T follicular helper cell (primary cell): Measurements from ENCODE around the gene CCL15.
"Not testable (repeated sequence)": the region's sequence is repeated elsewhere in the genome, so short reads cannot be mapped to it uniquely, and the experiment has no call there.

Experiments
- DNase-seq: peaks from one replicate; pipeline ENCODE4 v3.0.0-alpha.2; 2020; ENCODE audit warnings: low read depth
- total RNA-seq, 2 experiments: gene quantifications; one replicate each; lab custom pipeline; 2026; lab: John Stamatoyannopoulos, UW

CCL15 gene, protein sequence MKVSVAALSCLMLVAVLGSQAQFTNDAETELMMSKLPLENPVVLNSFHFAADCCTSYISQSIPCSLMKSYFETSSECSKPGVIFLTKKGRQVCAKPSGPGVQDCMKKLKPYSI
- total RNA-seq: 0 reads per million in 2 experiments

DNA sequence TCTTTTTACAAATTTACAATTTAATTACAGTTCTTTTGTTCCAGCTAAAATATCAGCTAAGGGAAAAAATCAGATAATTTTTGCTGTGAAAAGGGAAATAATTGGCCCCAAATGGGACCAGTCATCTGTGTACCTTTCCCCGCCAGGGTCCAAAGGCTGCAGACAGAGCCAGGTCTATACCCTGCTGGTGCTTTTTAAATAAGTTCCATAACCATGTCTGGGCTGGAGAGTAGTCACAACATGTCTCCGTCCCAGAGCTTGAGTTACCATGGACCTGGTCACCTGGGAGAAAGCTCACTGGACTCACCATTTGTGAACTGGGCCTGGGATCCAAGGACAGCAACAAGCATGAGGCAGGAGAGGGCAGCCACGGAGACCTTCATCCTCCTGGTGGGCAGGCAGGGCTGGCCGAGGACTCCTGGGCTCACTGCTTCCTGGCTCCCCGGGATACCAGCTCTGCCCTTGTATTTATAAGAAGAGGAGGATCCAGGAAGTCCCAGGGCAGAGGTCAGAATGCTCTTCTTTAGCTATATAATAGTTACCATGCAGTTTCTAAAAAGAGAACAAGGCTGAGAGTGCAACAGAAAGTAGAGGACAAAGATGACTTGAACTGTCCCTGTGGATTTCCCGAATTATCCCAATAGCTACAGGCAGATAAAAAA is at the start of gene CCL15:
Gene CCL15 (minus strand): TSS at position 444 of the 662 bp plus-strand sequence. CDS start 61 bp downstream, at position 383.
- no peak for DNase-seq

DNA sequence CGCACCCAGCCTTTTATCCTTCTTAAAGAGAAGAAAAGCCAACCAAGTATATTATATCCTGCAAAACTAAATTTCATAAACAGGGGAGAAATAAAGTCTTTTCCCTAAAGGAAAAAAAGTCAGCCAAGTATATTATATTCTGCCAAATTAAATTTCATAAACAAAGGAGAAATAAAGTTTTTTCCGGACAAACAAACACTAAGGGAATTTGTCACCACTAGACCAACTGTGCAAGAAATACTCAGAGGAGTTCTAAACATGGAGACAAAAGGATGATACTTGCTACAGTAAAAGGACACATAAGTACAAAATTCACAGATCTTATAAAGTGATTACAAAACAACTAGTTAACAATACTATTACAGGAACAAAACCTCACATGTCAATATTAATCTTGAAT is 48.3 kb upstream of the CCL15 start:
- no peak for DNase-seq

DNA sequence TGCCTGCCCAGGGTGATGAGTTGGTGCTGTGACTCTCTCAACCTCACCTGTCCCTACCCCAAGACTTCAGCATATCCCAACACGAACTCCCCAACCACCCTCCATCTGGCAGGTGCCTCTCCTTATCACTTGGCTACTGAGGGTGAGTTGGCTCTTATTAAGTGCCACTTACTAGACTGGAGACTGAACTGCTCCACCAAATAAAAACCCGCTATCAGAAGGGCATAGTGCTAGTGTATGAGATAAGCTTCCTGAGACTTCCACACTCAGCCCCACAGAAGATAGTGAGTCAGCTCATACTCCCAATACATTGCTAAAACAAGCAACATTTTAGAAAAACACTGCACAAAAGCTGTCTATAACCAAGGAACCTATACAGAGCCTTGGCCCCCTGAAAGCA is 46.7 kb upstream of the CCL15 start:
- DNase-seq: no peak

DNA sequence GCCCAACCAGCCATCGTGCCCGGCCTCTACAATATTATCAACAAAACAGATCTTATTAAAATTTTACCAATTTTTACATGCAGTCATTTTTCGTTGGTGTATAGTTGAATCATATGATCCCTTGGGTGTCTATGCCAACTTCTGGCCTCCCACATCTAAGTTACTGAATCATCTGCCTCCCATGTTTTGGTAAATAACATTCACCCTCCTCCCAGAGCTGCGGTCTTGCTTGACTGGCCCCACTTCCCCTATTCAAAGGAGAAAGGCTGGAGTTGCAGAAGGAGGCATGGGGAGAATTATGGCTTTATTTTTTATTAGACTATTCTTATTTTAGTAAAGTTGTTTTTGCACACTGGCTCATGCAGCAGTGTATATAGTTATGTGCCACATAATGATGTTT is 34.9 kb upstream of the CCL15 start:
- no peak for DNase-seq

DNA sequence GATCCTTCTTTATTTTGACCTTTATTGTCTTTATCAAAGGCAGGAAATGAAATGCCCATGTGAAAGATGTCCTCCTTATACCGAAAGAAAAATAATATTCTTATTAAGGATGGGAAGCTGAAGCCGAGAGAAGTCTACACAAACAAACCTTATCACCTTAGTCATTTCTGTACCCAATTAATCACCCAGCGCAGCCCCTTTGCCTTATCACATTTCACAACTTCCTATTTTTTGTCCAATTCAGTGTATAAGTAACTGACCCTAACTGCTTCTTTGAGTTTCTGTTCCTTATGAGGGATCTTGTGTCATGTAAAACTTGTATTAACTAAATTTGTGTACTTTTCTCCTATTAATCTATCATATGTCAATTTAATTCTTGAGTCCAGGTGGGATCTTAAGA is 32.8 kb upstream of the CCL15 start:
- DNase-seq: no peak

DNA sequence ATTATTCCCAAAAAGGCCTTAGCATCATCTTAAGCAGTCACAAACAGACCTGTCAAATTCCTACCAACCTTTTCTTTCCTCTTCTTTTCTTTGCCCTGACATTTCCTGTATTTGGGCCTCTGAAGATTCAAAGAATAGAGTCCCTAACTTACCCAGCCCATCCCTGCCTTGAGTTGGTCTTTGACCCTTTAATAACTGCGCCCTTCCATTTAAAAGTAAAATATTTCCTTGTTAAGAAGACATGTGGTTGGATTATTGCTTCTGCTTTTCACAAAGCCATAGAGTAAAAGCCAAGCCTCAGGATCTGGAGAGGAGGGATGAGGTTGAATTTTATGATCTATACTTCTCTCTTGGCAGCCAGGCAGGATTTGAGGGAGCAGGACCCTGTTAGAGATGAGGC is 29.6 kb upstream of the CCL15 start:
- DNase-seq: no peak

DNA sequence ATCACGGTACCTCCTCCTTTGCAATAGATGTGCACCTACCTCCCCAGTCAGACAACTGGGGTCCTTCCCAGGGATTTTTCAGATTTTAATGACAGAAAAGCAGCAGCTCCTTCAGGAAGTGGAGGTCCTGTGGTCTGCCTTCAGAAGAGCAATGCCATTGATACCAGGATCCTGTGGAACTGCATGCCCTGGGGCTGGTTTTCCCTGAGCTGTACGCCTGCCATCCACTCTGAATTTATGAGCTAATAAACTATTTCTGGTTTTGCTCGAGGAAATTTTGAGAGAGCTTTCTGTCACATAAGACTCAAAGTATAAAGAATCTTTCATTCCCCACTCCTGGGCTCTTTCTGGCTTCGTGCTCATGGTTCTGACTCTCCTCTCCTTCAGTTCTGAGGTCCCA is 26.4 kb upstream of the CCL15 start:
- DNase-seq: no peak

DNA sequence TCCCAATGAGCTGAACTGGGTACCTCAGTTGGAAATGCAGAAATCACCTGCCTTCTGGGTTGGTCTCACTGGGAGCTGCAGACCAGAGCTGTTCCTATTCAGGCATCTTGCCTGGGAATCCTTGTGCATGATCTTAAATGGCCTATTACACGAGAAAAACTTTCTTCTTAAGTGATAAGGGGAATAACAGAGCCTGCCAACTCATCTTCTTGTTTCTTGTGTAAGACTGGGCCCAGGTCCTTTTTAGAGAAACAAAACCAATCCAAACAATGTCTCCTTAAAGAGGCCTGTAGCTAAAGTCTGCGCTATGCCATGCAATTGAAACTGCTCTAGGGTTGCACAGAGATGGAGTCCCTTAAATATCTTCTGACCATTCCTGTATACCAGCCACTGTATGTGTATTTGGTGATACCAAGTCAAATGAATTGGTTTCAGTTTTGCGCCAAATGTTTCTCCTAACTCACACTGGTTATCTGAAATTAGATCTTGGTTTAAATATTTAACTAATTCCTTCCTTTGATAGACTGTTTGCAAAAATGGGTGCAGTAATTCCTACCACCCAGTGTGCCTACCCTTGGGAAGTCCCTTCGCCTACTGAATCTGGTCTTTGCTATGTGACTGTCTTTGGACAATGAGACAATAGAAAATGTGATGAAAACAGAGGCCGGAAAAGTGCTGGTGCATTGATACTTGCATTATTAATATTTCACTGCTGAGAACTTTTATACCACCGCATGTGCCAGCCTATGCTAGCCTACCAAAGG is 22.9 kb upstream of the CCL15 start:
- no peak for DNase-seq

DNA sequence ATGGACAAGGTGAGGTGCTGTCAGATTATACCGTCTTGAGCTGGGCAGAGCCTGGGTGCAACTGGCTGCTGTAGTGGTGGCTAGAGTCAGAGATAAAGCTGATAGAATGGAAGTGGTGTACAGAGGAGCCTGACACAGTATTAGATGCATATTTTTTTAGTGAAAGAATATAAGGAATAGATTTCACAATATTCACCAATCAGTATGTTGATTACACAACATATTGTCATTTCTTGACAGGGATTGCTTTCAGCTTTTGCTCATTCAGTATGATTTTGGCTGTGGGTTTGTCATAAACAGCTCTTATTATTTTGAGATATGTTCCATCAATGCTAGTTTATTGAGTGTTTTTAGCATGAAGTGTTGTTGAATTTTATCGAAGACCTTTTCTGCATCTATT is 18.1 kb upstream of the CCL15 start:
- no peak for DNase-seq

DNA sequence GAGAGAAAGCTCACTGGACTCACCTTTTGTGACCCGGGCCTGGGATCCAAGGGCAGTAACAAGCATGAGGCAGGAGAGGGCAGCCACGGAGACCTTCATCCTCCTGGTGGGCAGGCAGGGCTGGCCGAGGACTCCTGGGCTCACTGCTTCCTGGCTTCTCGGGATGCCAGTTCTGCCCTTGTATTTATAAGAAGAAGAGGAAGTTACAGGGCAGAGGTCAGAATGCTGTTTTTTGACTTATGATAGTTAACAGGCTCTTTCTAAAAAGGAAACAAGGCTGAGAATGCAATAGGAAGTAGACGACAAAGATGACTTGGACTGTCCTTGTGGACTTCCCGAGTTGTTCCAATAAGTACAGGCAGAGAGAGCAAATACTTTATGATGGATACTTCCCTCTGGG is 16.4 kb upstream of the CCL15 start, which contains the start of gene CCL23:
Gene CCL23 (minus strand): TSS at position 174 of the 400 bp plus-strand sequence. CDS start 75 bp downstream, at position 99.
- DNase-seq: no peak

DNA sequence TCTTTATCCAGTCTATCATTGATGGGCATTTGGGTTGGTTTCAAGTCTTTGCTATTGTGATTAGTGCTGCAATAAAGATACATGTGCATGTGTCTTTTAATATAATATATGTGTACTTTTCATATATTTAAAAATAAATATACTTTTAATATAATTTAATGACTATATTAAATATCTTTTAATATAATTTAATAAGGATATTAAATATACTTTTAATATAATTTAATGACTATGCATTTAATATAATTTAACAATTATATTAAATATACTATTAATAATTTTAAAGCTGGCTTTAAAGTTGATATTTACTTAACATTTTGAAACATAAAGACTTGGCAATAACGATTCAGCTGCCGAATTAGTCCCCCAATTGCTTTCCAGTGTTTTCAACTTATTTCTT is 15.2 kb upstream of the CCL15 start:
- no peak for DNase-seq

DNA sequence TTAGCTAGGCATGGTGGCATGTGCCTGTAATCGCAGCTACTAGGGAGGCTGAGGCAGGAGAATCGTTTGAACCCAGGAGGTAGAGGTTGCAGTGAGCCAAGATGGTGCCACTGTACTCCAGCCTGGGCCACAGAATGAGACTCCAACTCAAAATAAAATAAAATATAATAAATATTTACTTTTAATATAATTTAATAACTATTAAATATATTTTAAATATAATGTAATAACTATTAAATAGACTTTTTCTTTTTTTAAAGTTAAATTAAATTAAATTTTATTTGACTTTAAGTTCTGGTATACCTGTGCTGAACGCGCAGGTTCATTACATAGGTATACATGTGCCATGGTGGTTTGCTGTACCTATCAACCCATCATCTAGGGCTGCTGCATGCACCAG is 14.5 kb upstream of the CCL15 start:
- DNase-seq: not testable (repeated sequence)

DNA sequence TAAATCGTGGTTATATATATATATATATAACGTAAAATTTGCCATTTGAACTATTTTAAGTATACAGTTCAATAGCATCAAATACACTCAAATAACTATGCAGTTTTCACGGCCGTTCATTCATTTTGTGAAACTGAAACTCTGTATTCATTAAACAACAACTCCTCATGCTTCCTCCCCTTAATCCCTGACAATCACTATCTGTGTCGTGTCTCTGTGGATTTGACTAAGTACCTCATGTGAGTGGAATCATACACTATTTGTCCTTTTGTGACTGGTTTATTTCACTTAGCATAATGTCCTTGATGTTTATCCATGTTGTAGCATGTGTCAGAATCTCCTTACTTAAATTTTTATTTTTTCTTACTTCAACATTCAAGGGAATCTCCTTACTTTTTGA is 13.6 kb upstream of the CCL15 start:
- no peak for DNase-seq

DNA sequence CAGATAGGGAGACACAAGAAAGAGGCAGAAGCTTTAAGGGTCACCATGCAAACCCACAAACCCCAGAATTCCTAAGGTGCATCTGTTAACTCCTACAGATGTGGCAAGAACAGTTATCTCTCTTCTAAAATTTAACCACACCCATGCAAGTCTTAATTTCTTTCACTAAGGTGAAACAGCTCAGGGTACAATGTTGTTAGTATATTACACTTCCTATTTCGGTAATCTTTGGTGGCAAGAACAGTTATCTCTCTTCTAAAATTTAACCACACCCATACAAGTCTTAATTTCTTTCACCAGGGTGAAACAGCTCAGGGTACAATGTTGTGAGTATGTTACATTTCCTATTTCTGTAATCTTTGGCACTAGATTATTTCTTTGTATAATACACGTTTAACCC is 9.8 kb upstream of the CCL15 start:
- no peak for DNase-seq

DNA sequence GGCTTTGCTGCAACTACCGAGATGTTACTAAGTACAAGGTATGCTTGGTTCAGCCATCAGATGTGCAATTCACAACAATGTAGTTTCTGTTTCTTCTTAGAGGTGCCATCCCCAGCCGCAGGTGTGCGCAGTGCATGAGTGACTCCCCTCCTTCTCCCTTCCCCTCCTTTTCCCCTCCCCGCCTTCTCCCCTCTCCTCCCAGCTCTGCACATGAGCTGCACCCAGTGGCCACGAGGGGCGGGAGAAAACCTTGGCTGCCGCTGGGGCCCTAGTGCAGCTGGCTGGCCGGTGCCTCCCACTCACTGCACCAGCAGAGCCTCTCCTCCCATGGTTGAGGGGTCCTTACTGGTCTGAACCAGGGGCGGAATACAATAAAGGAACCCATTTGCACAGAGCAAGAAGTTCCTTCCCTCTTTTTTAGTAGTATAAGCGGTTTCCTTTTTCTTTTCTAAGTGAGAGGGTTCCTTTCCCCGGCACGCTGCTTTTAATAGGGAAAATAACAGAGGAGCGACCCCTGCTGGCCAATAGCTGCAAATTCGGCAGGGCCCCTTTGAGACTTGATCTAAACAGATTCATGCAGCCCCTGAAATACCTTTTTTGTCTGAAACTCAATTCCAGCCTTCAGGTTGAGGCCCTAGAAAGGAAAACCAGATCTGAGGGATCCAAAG is 7.8 kb upstream of the CCL15 start:
- no peak for DNase-seq

DNA sequence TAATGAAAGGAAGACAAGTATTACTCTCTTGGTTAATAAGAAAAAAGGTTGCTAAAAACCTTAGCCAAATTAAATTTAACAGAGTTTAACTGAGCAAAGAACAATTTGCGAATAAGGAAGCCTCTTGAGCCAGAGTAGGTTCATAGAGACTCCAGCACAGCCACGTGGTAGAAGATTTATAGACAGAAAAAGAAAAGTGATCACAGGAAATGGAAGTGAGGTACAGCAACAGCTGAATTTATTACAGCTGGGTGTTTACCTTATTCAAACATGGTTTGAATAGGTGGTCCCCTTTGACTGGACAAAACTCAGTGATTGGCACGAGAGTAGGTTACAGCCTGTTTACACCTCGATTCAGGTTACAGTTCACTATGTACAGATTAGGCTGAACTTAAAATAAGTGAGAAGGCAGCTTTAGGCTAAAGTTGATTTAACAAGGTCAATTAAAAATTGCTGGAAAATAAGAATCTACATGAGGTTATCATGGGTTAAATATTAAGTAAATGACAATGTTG is 3.3 kb upstream of the CCL15 start:
- DNase-seq: no peak

DNA sequence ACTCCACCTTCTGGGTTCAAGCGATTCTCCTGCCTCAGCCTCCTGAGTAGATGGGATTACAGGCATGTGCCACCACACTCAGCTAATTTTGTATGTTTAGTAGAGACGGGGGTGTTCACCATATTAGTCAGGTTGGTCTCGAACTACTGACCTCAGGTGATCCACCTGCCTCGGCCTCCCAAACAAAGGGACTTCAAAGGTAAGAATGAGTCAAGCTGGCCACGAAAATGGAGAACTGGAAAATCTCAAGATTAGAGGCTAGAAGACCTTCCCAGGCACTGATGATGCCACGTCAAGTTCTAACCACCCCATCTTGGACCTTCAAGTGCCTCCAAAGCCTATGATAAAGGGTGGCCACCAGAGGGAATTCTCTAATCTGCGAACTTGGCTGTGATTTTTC is 1.3 kb upstream of the CCL15 start:
- DNase-seq: no peak

DNA sequence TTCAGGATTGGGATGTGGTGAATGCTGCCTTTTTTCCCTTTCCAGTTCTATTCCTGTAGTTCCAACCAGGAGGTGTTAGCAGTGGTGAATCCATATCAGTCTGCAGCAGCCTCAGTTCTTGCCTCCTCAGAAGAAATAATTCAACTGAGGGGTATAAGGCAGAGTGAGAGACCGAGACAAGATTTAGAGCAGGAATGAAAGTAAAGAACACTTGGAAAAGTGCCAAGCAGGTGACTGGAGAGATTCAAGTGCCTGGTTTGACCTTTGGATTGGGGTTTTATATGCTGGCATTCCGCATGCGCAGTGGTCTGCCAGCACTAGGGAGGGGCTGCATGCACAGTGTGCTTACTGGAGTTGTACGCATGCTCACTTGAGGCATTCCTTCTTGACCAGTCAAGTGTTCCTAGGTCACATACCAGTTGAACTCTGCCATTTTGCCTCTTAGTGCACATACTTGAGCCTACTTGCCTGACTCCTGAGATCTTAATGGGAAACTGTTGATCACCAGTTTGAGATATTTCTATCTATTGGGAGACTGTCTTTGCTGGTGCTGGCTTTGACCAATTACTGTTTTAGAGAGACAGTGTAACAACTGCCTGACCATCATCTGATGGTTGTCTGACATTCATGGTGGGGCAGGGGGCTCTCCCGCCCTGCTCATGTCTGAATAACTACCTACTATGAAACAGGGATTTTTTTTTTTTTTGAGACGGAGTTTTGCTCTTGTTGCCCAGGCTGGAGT is 680 bp upstream of the CCL15 start:
- DNase-seq: no peak

DNA sequence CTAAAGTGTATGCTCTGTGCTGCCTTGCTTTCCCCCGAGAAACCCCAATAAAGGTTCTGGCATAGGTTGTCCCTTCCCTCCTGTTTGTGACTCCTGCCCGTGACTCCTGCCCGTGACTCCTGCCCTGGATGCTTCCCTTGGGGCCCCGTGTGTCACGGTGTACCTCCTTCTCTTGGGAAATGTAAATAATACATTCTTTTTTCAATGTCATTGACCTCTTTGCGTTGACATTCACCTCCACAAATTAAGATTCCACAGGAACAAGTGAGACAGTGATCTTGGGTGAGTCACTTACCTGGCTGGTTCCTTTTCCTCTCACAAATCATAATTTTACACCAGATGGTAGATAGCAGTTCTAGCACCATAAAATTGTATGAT is 632 bp downstream of the CCL15 start:
- no peak for DNase-seq

DNA sequence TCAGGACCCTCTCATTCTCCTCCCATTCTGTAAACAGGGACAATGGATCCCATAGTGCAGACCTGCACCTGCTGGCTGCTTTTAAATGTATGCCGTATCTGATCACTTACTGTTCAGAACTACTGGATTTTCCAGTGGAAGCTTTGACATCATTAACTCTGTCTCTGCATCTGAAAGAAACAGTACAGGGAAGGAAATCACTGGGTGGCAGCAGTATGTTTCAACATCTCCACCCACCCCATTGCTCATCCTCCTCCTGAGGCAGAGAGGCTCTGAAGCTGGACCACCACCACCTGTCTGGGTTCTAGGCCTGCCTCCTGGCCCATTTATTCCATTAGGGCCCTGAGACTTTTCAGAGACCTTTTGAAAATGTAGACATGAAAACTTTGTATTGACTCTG is 2.6 kb downstream of the CCL15 start:
- DNase-seq: no peak

DNA sequence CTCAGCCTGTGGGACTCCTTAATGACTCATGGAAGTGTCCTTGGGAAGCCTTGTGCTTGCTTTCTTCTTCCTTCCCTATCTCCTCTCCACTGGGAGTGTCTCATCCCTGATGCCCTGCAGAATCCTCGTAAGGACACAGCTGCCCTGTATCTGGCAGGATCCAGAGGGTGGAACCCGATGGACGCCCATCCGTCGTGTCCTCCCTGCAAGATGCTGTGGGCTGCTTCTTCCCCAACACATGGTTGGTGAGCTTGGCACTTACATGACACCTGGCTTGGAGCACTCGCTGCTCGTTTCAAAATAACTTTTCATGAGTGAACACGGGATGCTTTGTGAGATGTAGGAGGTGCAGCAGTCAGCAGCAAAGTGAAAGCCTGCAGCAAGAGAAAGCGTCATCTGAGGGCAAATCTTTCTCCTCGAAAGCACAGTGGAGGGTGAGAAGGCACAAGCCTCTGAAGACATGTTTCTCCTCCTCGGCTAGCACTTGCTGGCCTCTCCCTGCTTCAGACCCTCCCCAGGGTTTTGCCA is 3.3 kb downstream of the CCL15 start:
- DNase-seq: no peak

DNA sequence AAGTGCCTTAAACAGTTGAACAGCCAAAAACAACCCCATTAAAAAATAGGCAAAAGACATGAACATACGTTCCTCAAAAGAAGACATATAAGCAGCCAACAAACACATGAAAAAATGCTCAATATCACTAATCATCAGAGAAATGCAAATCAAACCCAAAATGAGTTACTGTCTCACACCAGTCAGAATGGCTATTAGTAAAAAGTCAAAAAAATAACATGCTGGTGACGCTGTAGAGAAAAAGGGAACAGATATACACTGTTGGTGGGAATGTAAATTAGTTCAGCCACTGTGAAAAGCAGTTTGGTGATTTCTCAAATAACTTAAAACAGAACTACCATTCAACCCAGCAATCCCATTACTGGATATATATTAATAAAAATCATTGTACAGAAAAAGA is 6.0 kb downstream of the CCL15 start:
- DNase-seq: not testable (repeated sequence)
